Mesenchymal stem cell (in vitro differentiated cells and primary cell): ENCODE measurements around the gene TAS1R1.

Source experiments
- DNase-seq: peaks from one replicate; pipeline ENCODE4 v3.0.0-alpha.2; 2013
- H2AFZ ChIP-seq: one replicate; pipeline ENCODE4 v1.6.1; 2013; ENCODE audit warnings: low read depth, mild to moderate bottlenecking, control low read depth, inconsistent platforms, low read length, moderate library complexity
- H2AK5ac ChIP-seq: 2 replicates; pipeline ENCODE4 v1.6.1; 2013; ENCODE audit warnings: low read length, moderate library complexity, mild to moderate bottlenecking, inconsistent platforms; ENCODE audit not compliant: severe bottlenecking
- H2BK120ac ChIP-seq: one replicate; pipeline ENCODE4 v1.6.1; 2013; ENCODE audit warnings: low read depth, mild to moderate bottlenecking, inconsistent platforms, low read length, moderate library complexity
- H2BK12ac ChIP-seq, 2 experiments: one replicate each; pipeline ENCODE4 v1.6.1; 2013; ENCODE audit warnings: inconsistent platforms in 2 of 2, low read length in 2 of 2, mild to moderate bottlenecking in 2 of 2, moderate library complexity in 2 of 2, control low read depth in 1 of 2
- H2BK15ac ChIP-seq: one replicate; pipeline ENCODE4 v1.6.1; 2013; ENCODE audit warnings: mild to moderate bottlenecking, low read depth, inconsistent platforms; ENCODE audit not compliant: poor library complexity, severe bottlenecking
- H2BK5ac ChIP-seq: 2 replicates; pipeline ENCODE4 v1.6.1; 2013; ENCODE audit warnings: low read depth, mild to moderate bottlenecking, low read length, control low read depth, inconsistent platforms; ENCODE audit not compliant: poor library complexity, severe bottlenecking
- H3K14ac ChIP-seq, 2 experiments: one replicate each; pipeline ENCODE4 v1.6.1; 2013; ENCODE audit warnings: inconsistent platforms in 2 of 2, low read length in 2 of 2, control low read depth in 1 of 2, mild to moderate bottlenecking in 1 of 2, moderate library complexity in 1 of 2
- H3K18ac ChIP-seq, 2 experiments: one replicate each; pipeline ENCODE4 v1.6.1; 2013; ENCODE audit warnings: inconsistent platforms in 2 of 2, low read length in 2 of 2, control low read depth in 1 of 2, low read depth in 1 of 2, mild to moderate bottlenecking in 1 of 2
- H3K23ac ChIP-seq, 2 experiments: one replicate each; pipeline ENCODE4 v1.6.1; 2013; ENCODE audit warnings: inconsistent platforms in 2 of 2, low read length in 2 of 2, mild to moderate bottlenecking in 2 of 2, moderate library complexity in 2 of 2, control low read depth in 1 of 2
- H3K27ac ChIP-seq: 2 replicates; pipeline ENCODE4 v1.5.1; 2013; ENCODE audit warnings: mild to moderate bottlenecking, moderate library complexity, low read length, control low read depth, inconsistent platforms; ENCODE audit not compliant: poor library complexity, severe bottlenecking
- H3K27me3 ChIP-seq, 2 experiments: 2 replicates each; pipeline versions ENCODE4 v1.6.1 to v1.7.0; 2013; ENCODE audit warnings: low read length in 2 of 2, mild to moderate bottlenecking in 2 of 2, moderate library complexity in 2 of 2, control low read depth in 1 of 2, inconsistent platforms in 1 of 2; ENCODE audit not compliant: control insufficient read depth in 1 of 2, insufficient read depth in 1 of 2
- H3K36me3 ChIP-seq, 2 experiments: 2 replicates each; pipeline versions ENCODE4 v1.6.1 to v1.7.0; 2013; ENCODE audit warnings: low read length in 2 of 2, control low read depth in 1 of 2, inconsistent platforms in 1 of 2, low read depth in 1 of 2, mild to moderate bottlenecking in 1 of 2; ENCODE audit not compliant: insufficient read depth in 2 of 2, control insufficient read depth in 1 of 2
- H3K4ac ChIP-seq, 2 experiments: one replicate each; pipeline ENCODE4 v1.6.1; 2013; ENCODE audit warnings: inconsistent platforms in 2 of 2, low read length in 2 of 2, mild to moderate bottlenecking in 2 of 2, moderate library complexity in 2 of 2, control low read depth in 1 of 2, low read depth in 1 of 2
- H3K4me1 ChIP-seq: 2 replicates; pipeline ENCODE4 v1.6.1; 2013; ENCODE audit warnings: low read depth, low read length, control low read depth; ENCODE audit not compliant: control insufficient read depth, insufficient read depth
- H3K4me2 ChIP-seq: 2 replicates; pipeline ENCODE4 v1.6.1; 2013; ENCODE audit warnings: low read length, mild to moderate bottlenecking, inconsistent platforms; ENCODE audit not compliant: poor library complexity, severe bottlenecking
- H3K4me3 ChIP-seq, 2 experiments: 2 replicates each; pipeline versions ENCODE4 v1.5.1 to v1.7.0; 2013; ENCODE audit warnings: low read length in 2 of 2, mild to moderate bottlenecking in 2 of 2, control low read depth in 1 of 2, low read depth in 1 of 2; ENCODE audit not compliant: insufficient read depth in 1 of 2
- H3K79me1 ChIP-seq: replicated peaks from 2 replicates; pipeline ENCODE4 v1.6.1; 2013; ENCODE audit warnings: mild to moderate bottlenecking, control low read depth, low read length, inconsistent platforms; ENCODE audit not compliant: poor library complexity, severe bottlenecking
- H3K9ac ChIP-seq: 2 replicates; pipeline ENCODE4 v1.7.0; 2013; ENCODE audit warnings: mild to moderate bottlenecking, low read length, moderate library complexity
- H3K9me3 ChIP-seq: 2 replicates; pipeline ENCODE4 v1.7.0; 2013; ENCODE audit warnings: mild to moderate bottlenecking, low read length; ENCODE audit not compliant: control insufficient read depth
- H4K8ac ChIP-seq: one replicate; pipeline ENCODE4 v1.6.1; 2013; ENCODE audit warnings: inconsistent platforms, mild to moderate bottlenecking, low read length, moderate library complexity
- H4K91ac ChIP-seq: one replicate; pipeline ENCODE4 v1.6.1; 2013; ENCODE audit warnings: mild to moderate bottlenecking, low read length, inconsistent platforms
- WGBS: methylation state at CpG from one replicate; pipeline ENCODE4 v1.1.7; 2013; ENCODE audit warnings: mixed read lengths; 5-methylcytosine and 5-hydroxymethylcytosine counted together

Gene TAS1R1

DNA sequence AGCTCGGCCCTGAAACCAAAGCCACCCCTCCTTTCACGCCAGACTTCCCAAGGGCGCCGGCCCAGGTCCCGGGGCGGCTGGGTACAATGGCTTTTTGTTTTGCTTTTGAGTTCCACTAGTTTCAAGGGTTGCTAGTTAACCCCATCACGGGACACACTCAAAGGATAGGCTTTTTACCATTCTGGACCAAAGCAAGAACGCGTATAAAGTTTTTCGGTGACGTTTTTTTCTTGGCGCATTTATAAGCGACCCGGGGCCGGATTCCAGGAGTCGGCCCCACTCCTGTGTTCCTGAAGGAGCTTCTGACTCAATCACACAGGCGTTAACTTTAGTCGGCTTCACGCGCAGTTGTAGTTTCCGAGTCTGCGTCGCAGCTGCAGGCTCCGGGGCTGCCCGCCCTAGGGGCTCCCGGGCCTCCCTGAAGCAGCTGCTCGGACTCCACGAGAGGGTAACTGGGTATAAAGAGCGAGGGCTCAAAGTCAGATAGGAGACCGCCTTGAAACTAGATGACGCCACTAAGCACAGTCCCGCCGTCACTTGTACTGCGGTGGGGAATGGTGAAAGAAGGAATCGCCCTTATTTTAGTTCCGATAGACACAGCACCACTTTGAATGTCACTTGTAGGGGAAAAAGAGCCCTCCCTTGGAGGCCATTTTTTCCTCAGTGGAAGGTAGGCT, 48.3 kb downstream of the TAS1R1 start:
- peak overlapping the region; percentile 76 for H3K4me2 ChIP-seq
- peak overlapping the region; percentile 81 for H2BK5ac ChIP-seq
- H3K4ac ChIP-seq = peak overlapping the region; percentile 7 to 92
- H3K79me1 ChIP-seq = peaks cover 8% of the 10 kb centered on the region
- 2% methylated on average over 30 of the region's 36 CpGs for WGBS
- H3K9ac ChIP-seq = peak overlapping the region; percentile 100
- H3K36me3 ChIP-seq = peaks cover 9 to 11% of the 10 kb centered on the region in 2 experiments
- no peaks in the 10 kb centered on the region for H3K9me3 ChIP-seq
- peaks cover 38% of the 10 kb centered on the region for H3K4me1 ChIP-seq
- H3K27me3 ChIP-seq = no peaks in the 10 kb centered on the region
- DNase-seq = peak; percentile 92
- H3K14ac ChIP-seq = peak overlapping the region in 1 of 2 experiments; percentile 56
- H2BK15ac ChIP-seq = peak overlapping the region; percentile 73
- peak overlapping the region; percentile 87 for H4K91ac ChIP-seq
- peak overlapping the region; percentile 72 for H2AK5ac ChIP-seq
- H3K4me3 ChIP-seq = peak overlapping the region; percentile 76 to 89
- peak overlapping the region; percentile 73 for H4K8ac ChIP-seq
- H2AFZ ChIP-seq = peak overlapping the region; percentile 0
- peak overlapping the region; percentile 97 for H3K27ac ChIP-seq
- H3K23ac ChIP-seq = peak overlapping the region; percentile 53 to 97
- peak overlapping the region; percentile 71 to 91 for H3K18ac ChIP-seq
- H2BK12ac ChIP-seq = peak overlapping the region in 1 of 2 experiments; percentile 86
- peak overlapping the region; percentile 91 for H2BK120ac ChIP-seq

DNA sequence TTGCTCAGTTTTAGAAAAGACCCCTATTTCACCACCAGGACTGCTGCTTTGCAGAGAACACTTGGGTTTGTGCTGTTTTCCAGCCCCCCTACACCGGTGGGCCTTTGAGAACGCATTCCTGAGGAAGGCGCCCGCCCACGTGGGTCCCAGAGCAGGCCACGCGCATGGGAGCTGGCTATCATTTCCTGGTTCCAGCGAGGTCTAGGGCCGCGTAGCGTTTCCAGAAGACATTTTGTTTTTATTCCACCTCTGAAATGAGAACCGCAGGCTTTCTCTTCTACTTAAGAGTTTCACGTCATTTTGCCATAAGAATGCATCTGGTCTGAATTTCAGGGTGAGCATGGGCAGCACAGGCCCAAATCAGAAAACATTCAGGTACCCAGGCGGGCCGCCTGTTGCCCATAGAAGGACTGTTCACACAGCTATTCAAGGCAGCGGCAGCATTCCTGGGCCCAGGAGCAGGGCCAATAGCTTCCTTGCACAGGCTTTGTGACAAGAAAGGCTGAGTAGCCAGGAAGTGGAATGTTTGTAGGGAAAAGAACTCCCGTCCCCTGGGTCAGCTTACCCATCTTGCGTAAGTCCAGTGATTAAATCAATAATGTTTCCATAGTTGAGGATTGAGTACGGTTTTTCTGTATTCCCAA, 48.9 kb downstream of the TAS1R1 start:
- peak overlapping the region; percentile 72 for H2AK5ac ChIP-seq
- DNase-seq = peak; percentile 85
- peak overlapping the region; percentile 55 for H4K91ac ChIP-seq
- H3K27ac ChIP-seq = peak overlapping the region; percentile 97
- peak overlapping the region; percentile 12 for H3K4me2 ChIP-seq
- peak overlapping the region; percentile 10 for H2AFZ ChIP-seq
- WGBS = 14% methylated on average over 16 of the region's 19 CpGs
- peak overlapping the region; percentile 100 for H3K9ac ChIP-seq
- H3K4me3 ChIP-seq = peak overlapping the region in 1 of 2 experiments; percentile 76
- peaks cover 34% of the 10 kb centered on the region for H3K4me1 ChIP-seq
- peak overlapping the region; percentile 81 for H2BK5ac ChIP-seq
- H2BK120ac ChIP-seq = peak overlapping the region; percentile 91
- H3K4ac ChIP-seq = peak overlapping the region; percentile 7 to 92
- peak overlapping the region in 1 of 2 experiments; percentile 35 for H3K14ac ChIP-seq
- H2BK15ac ChIP-seq = no peak overlapping the region
- H4K8ac ChIP-seq = peak overlapping the region; percentile 87
- H3K9me3 ChIP-seq = no peaks in the 10 kb centered on the region
- peak overlapping the region in 1 of 2 experiments; percentile 86 for H2BK12ac ChIP-seq
- peak overlapping the region in 1 of 2 experiments; percentile 97 for H3K23ac ChIP-seq
- H3K36me3 ChIP-seq = peaks cover 5 to 7% of the 10 kb centered on the region in 2 experiments
- no peaks in the 10 kb centered on the region for H3K27me3 ChIP-seq
- H3K79me1 ChIP-seq = peaks cover 5% of the 10 kb centered on the region
- H3K18ac ChIP-seq = peak overlapping the region; percentile 71 to 91

DNA sequence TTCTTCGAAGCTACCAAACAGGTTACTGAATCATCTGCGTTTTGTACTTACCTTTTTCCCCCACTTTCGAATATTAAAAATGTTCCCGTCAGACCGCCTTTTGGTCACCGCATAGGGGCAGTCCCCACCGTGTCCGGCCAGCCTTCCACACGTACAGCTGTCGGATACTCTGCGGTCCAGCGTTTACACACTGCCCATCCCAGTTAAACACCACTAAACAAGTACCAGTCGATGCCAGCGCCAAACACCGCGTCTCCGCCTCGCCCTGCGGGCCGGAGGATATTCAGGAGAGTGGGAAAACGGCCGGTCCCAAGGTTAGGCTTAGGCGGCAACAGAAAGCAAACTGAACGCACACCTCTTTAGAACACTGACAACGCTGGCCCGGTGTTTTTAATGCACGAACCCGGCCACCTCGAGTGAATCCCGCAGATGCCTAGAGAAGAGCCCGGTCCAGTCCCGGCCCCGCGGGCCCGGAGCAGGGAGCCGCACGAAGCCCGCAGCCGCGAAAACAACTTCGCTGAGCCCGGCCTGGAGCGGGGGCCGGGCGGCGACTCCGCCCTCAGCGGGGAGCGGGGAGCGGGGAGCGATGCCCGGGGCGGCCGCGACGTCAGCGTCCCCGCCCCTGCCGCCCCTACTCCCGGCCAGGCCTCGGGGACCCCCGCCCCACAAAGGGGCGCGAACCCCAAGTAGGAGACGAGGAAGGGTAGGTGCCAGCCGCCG, 57.7 kb downstream of the TAS1R1 start:
- Histone ChIP-seq H3K4me1 (peaks cover 8% of the 10 kb centered on the region), H3K4me3 (peak overlapping the region; percentile 70 to 100), H3K4me2 (peak overlapping the region; percentile 75), H2BK5ac (peak overlapping the region; percentile 9), H3K4ac (peak overlapping the region; percentile 27 to 35), H2AFZ (no peak overlapping the region), H3K27me3 (no peaks in the 10 kb centered on the region), H3K14ac (no peak overlapping the region), H3K79me1 (peaks cover 4% of the 10 kb centered on the region), H3K36me3 (peaks cover 4 to 5% of the 10 kb centered on the region in 2 experiments), H3K9me3 (no peaks in the 10 kb centered on the region), H4K8ac (peak overlapping the region; percentile 75), H2BK15ac (peak overlapping the region; percentile 60), H2BK12ac (peak overlapping the region in 1 of 2 experiments; percentile 37), H2AK5ac (no peak overlapping the region), H3K27ac (peak overlapping the region; percentile 51), H3K23ac (peak overlapping the region in 1 of 2 experiments; percentile 89), H4K91ac (peak overlapping the region; percentile 72), H3K18ac (peak overlapping the region; percentile 87 to 93), H3K9ac (peak overlapping the region; percentile 96), H2BK120ac (peak overlapping the region; percentile 89)
- WGBS = under 1% methylated on average over 37 of the region's 67 CpGs
- DNase-seq = peak; percentile 71
